Immature natural killer cell (primary cell): Measurements from ENCODE around the gene MPPED2. TPM values are rescaled to one million over a fixed set of nuclear protein-coding genes. Genes with fewer than 3 reads are reported as not detected.

ENCODE experiments used
- DNase-seq, 3 donors: peaks; one replicate each; pipeline ENCODE4 v3.0.0; 2022; ENCODE audit warnings: mixed read lengths in 1 of 3
- H3K27ac Mint-ChIP-seq, 6 donors: one replicate each; pipeline ENCODE4 v1.8.0; 2020; ENCODE audit warnings: mixed read lengths in 6 of 6, mild to moderate bottlenecking in 5 of 6, inconsistent platforms in 4 of 6, moderate library complexity in 3 of 6
- H3K27me3 Mint-ChIP-seq, 3 donors: one replicate each; pipeline ENCODE4 v1.8.0; 2020 to 2021; ENCODE audit warnings: low read depth in 3 of 3, mild to moderate bottlenecking in 3 of 3, mixed read lengths in 3 of 3, moderate library complexity in 3 of 3, inconsistent platforms in 1 of 3
- H3K36me3 Mint-ChIP-seq, 3 donors: one replicate each; pipeline ENCODE4 v1.8.0; 2020; ENCODE audit warnings: mixed read lengths in 3 of 3, inconsistent platforms in 2 of 3, mild to moderate bottlenecking in 2 of 3
- H3K4me1 Mint-ChIP-seq, 2 donors: one replicate each; pipeline ENCODE4 v1.8.0; 2020; ENCODE audit warnings: inconsistent platforms in 2 of 2, mild to moderate bottlenecking in 2 of 2, mixed read lengths in 2 of 2, moderate library complexity in 1 of 2
- H3K4me3 Mint-ChIP-seq, 5 donors: one replicate each; pipeline ENCODE4 v1.8.0; 2020; ENCODE audit warnings: mild to moderate bottlenecking in 5 of 5, mixed read lengths in 5 of 5, inconsistent platforms in 3 of 5, moderate library complexity in 3 of 5
- H3K9me3 Mint-ChIP-seq, 6 donors: one replicate each; pipeline ENCODE4 v1.8.0; 2020; ENCODE audit warnings: mild to moderate bottlenecking in 6 of 6, mixed read lengths in 6 of 6, inconsistent platforms in 4 of 6, moderate library complexity in 3 of 6
- polyA plus RNA-seq, 3 donors: library from polyadenylated mRNA; unstranded; fragments of 300-500 nt; fragmentation: Illumina TruSeq; gene quantifications; one replicate each; pipeline ENCODE4 v1.2.3, GENCODE V29; 2021

MPPED2 gene
- polyA plus RNA-seq, 3 donors from 2014 or later: 1.7 to 2.0 (median 1.8) TPM

DNA sequence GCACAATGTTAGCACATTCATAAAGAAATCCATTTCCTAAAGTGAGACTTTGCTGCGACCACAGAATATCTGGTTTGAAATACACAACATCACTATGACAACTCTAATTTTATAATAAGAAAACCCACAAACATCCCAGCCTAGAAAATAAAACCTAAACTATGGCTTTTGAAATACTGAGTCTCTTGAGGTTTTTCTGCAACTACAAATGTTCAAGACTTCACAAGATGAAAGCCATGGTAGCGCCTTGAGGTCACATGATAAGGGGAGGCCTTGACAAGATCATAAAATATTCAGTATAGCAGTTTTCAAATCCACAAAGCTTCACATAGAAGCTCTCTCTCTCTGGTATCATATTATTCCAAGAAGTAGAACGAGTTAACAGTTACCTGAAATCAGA lies 126.8 kb downstream of the MPPED2 start:
- peaks cover 0 to 8% (median 0%) of the 10 kb centered on the region in 3 donors for H3K36me3 Mint-ChIP-seq
- peak overlapping the region in 4 of 5 donors; percentile 9 to 50 (median 25) for H3K4me3 Mint-ChIP-seq
- H3K9me3 Mint-ChIP-seq: peaks cover 0 to 2% (median 0%) of the 10 kb centered on the region in 6 donors
- H3K27ac Mint-ChIP-seq: peak overlapping the region in 2 of 6 donors; percentile 24 to 36
- H3K27me3 Mint-ChIP-seq: peaks cover 0 to 2% (median 1%) of the 10 kb centered on the region in 3 donors
- peak in 1 of 3 donors; percentile 8 for DNase-seq
- H3K4me1 Mint-ChIP-seq: peaks cover 20 to 30% of the 10 kb centered on the region in 2 donors

DNA sequence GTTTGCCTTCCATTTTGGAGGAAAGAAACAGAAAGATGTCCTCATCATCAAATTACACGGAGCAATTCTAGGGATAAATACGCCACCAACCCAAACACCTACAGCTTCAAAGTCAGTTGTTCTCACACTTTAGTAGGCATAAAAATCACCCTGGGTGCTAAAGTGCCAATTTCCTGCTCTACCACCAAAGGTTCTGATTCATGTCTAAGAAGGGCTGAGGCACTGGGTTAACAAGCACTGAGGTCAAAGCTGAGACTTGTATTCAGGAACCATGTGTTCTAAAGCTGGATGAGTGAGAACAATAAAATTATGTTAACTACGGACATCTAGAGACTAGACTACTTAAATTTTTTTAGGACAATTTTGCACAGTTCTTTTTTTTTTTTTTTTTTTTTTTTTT lies 127.6 kb downstream of the MPPED2 start:
- peaks cover 20 to 35% of the 10 kb centered on the region in 2 donors for H3K4me1 Mint-ChIP-seq
- DNase-seq: peak; percentile 13 to 25 (median 19)
- H3K9me3 Mint-ChIP-seq: peaks cover 0 to 2% (median 0%) of the 10 kb centered on the region in 6 donors
- H3K4me3 Mint-ChIP-seq: peak overlapping the region in 4 of 5 donors; percentile 24 to 47 (median 38)
- peak overlapping the region in 1 of 6 donors; percentile 8 for H3K27ac Mint-ChIP-seq
- peaks cover 0 to 8% (median 0%) of the 10 kb centered on the region in 3 donors for H3K36me3 Mint-ChIP-seq
- H3K27me3 Mint-ChIP-seq: peaks cover 0 to 2% (median 1%) of the 10 kb centered on the region in 3 donors

- DNase-seq: no peak
Observed at GRCh38 chr11:30457087-30457486, 129.1 kb downstream of the MPPED2 start.

DNA sequence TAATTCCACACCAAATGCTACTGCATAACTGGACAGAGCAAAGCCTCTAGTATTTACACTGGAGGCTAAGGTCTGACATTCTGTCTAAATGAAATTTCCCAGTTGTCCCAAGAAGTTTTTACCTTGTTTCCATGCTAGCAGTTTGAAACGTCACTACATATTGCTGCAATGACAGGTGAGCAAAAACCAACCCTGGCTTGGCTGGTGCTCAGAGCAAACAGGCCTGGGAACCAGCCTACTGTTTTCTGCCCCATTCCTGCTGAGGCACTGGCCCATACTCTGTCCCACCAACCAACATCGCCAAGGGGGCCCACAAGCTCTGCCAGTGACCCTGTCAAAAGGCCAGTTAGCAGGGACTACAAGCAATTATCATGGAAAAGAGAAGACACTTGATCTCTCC lies 131.1 kb downstream of the MPPED2 start:
- no peak overlapping the region for H3K4me3 Mint-ChIP-seq

More at GRCh38 chr11:30457087-30457486, 129.1 kb downstream of the MPPED2 start:
- peaks cover 0 to 5% (median 1%) of the 10 kb centered on the region in 3 donors for H3K27me3 Mint-ChIP-seq
- peaks cover 0 to 8% (median 0%) of the 10 kb centered on the region in 3 donors for H3K36me3 Mint-ChIP-seq
- H3K9me3 Mint-ChIP-seq: peaks cover 0 to 2% (median 0%) of the 10 kb centered on the region in 6 donors
- H3K4me3 Mint-ChIP-seq: no peak overlapping the region
- peaks cover 22 to 39% of the 10 kb centered on the region in 2 donors for H3K4me1 Mint-ChIP-seq
- no peak overlapping the region for H3K27ac Mint-ChIP-seq

GRCh38 chr11:30454541-30454940 lies 131.6 kb downstream of the MPPED2 start:
- H3K27me3 Mint-ChIP-seq: peaks cover 0 to 8% (median 1%) of the 10 kb centered on the region in 3 donors
- no peak overlapping the region for H3K27ac Mint-ChIP-seq
- peaks cover 0 to 4% (median 0%) of the 10 kb centered on the region in 3 donors for H3K36me3 Mint-ChIP-seq
- DNase-seq: no peak
- H3K4me3 Mint-ChIP-seq: no peak overlapping the region
- H3K4me1 Mint-ChIP-seq: peaks cover 16 to 35% of the 10 kb centered on the region in 2 donors
- no peaks in the 10 kb centered on the region for H3K9me3 Mint-ChIP-seq

More for the DNA sequence above, 131.1 kb downstream of the MPPED2 start:
- no peak for DNase-seq
- H3K4me1 Mint-ChIP-seq: peaks cover 21 to 40% of the 10 kb centered on the region in 2 donors
- peaks cover 0 to 4% (median 0%) of the 10 kb centered on the region in 3 donors for H3K36me3 Mint-ChIP-seq
- H3K27me3 Mint-ChIP-seq: peaks cover 0 to 8% (median 1%) of the 10 kb centered on the region in 3 donors
- no peaks in the 10 kb centered on the region for H3K9me3 Mint-ChIP-seq
- no peak overlapping the region for H3K27ac Mint-ChIP-seq

- Mint-ChIP-seq H3K4me3 (peak overlapping the region in 1 of 5 donors; percentile 35), H3K36me3 (peaks cover 0 to 4% (median 0%) of the 10 kb centered on the region in 3 donors), H3K4me1 (peaks cover 12 to 30% of the 10 kb centered on the region in 2 donors), H3K27me3 (peaks cover 0 to 8% (median 1%) of the 10 kb centered on the region in 3 donors), H3K27ac (no peak overlapping the region), H3K9me3 (no peaks in the 10 kb centered on the region)
- no peak for DNase-seq
Observed at GRCh38 chr11:30454111-30454510, 132.0 kb downstream of the MPPED2 start.

DNA sequence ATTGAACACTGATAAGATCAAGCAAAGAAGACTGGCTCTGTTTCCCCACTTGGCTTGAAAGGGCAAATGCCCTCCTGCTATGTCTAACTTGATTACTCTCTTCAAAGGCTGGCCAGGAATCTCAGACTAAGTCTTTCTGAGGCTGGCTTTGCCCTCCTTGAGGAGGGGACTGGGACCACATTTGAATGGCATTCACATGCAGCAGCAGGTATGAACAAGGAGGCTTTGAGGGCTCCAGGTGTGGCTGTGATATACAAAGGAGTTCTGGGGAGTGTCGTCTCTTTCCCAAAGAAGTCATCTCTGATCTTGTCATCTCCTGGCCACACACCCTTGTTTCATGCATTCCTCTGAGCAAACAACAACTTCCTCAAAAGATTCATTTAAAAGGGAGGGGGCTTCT lies 132.4 kb downstream of the MPPED2 start:
- DNase-seq: no peak
- Mint-ChIP-seq H3K27ac (no peak overlapping the region), H3K4me1 (peaks cover 11 to 26% of the 10 kb centered on the region in 2 donors), H3K9me3 (no peaks in the 10 kb centered on the region), H3K36me3 (peaks cover 0 to 4% (median 0%) of the 10 kb centered on the region in 3 donors), H3K27me3 (peaks cover 0 to 7% (median 1%) of the 10 kb centered on the region in 3 donors), H3K4me3 (no peak overlapping the region)

DNA sequence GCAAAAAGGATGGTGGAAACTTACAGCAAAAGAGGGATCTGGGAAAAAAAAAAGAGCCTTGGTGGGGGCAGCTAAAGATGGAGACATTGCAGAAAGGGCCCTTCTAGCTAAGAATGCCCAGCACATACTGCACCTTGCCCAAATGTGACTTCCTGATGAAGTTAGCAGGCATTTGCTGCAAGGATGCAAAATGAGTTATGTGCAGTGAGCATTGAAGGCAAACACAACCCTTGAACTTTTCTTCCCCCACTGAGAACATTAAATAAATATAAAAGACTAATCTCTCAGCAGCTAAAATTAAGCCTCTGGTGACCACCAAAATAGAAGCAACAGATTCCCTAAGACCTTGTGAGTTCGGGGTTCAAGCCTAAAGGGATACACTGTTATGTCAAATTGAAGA lies 133.3 kb downstream of the MPPED2 start:
- H3K4me3 Mint-ChIP-seq: no peak overlapping the region

GRCh38 chr11:30452114-30452513 lies 134.0 kb downstream of the MPPED2 start:
- peaks cover 0 to 7% (median 0%) of the 10 kb centered on the region in 3 donors for H3K27me3 Mint-ChIP-seq
- peaks cover 3 to 16% of the 10 kb centered on the region in 2 donors for H3K4me1 Mint-ChIP-seq
- no peaks in the 10 kb centered on the region for H3K36me3 Mint-ChIP-seq
- H3K27ac Mint-ChIP-seq: no peak overlapping the region
- no peaks in the 10 kb centered on the region for H3K9me3 Mint-ChIP-seq
- H3K4me3 Mint-ChIP-seq: no peak overlapping the region
- no peak for DNase-seq

More for the DNA sequence above, 133.3 kb downstream of the MPPED2 start:
- Mint-ChIP-seq H3K4me1 (peaks cover 3 to 18% of the 10 kb centered on the region in 2 donors), H3K9me3 (no peaks in the 10 kb centered on the region), H3K27me3 (peaks cover 0 to 7% (median 0%) of the 10 kb centered on the region in 3 donors), H3K27ac (no peak overlapping the region), H3K36me3 (peaks cover 0 to under 1% (median 0%) of the 10 kb centered on the region in 3 donors)
- no peak for DNase-seq

DNA sequence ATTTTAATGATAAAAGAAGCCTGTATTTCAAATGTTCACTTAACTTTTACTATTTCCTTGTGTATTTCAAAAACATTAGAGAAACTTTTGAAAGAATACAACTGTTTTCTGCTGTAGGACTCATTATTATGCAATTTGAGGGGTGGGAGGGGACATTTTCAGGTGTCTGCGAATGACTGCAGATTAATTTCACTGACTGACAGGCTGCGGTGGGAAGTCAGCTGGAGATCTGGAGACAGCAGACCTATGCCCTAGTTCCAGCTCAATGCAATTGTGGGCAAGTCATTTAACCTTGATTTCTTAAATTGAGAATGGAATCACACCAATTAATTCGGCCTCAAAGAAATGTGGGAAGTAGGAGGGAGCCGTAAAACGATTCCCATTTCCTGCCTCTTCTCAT lies 134.5 kb downstream of the MPPED2 start:
- Mint-ChIP-seq H3K36me3 (no peaks in the 10 kb centered on the region), H3K4me3 (no peak overlapping the region), H3K27ac (no peak overlapping the region), H3K4me1 (peaks cover 3 to 16% of the 10 kb centered on the region in 2 donors), H3K27me3 (peaks cover 0 to 7% (median 0%) of the 10 kb centered on the region in 3 donors), H3K9me3 (no peaks in the 10 kb centered on the region)
- DNase-seq: no peak

- H3K27ac Mint-ChIP-seq: no peak overlapping the region
- no peak overlapping the region for H3K4me3 Mint-ChIP-seq
- no peak for DNase-seq
- H3K36me3 Mint-ChIP-seq: no peaks in the 10 kb centered on the region
- peaks cover 0 to 7% (median 0%) of the 10 kb centered on the region in 3 donors for H3K27me3 Mint-ChIP-seq
- no peaks in the 10 kb centered on the region for H3K9me3 Mint-ChIP-seq
- peaks cover 3 to 16% of the 10 kb centered on the region in 2 donors for H3K4me1 Mint-ChIP-seq
Observed at GRCh38 chr11:30451167-30451566, 135.0 kb downstream of the MPPED2 start.

GRCh38 chr11:30447058-30447640 lies 139.0 kb downstream of the MPPED2 start:
- Mint-ChIP-seq H3K36me3 (no peaks in the 10 kb centered on the region), H3K27ac (no peak overlapping the region), H3K4me1 (peaks cover 1 to 3% of the 10 kb centered on the region in 2 donors), H3K4me3 (no peak overlapping the region), H3K9me3 (peaks cover 0 to under 1% (median 0%) of the 10 kb centered on the region in 6 donors), H3K27me3 (peaks cover 0 to 4% (median 0%) of the 10 kb centered on the region in 3 donors)
- DNase-seq: no peak

GRCh38 chr11:30446520-30446919 lies 139.6 kb downstream of the MPPED2 start:
- H3K4me1 Mint-ChIP-seq: no peaks in the 10 kb centered on the region
- no peak overlapping the region for H3K27ac Mint-ChIP-seq
- H3K27me3 Mint-ChIP-seq: no peaks in the 10 kb centered on the region
- no peaks in the 10 kb centered on the region for H3K36me3 Mint-ChIP-seq
- peaks cover 0 to 4% (median 0%) of the 10 kb centered on the region in 6 donors for H3K9me3 Mint-ChIP-seq
- DNase-seq: no peak
- H3K4me3 Mint-ChIP-seq: no peak overlapping the region

DNA sequence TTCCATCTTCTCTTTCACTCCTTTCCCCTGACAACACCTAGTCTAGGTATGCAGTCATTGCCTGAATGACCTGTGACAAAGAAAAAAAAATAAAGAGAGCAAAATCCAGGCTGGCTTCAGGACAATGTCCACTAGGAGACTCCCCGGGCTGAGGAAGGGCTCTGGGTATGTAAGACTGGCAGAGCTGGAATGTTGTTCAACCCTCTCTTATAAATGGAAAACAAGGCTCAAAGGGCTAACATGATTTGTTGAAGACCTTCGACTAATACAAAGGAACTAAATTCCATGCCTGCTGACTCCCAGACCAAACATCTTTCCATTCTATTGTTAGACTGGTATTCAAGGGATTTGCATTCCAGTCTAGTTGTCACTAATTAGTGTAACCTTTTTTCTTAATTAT lies 141.1 kb downstream of the MPPED2 start:
- H3K27me3 Mint-ChIP-seq: peaks cover 0 to 3% (median 0%) of the 10 kb centered on the region in 3 donors
- no peak for DNase-seq
- H3K4me1 Mint-ChIP-seq: no peaks in the 10 kb centered on the region
- no peak overlapping the region for H3K4me3 Mint-ChIP-seq
- no peak overlapping the region for H3K27ac Mint-ChIP-seq
- peaks cover 0 to 3% (median 0%) of the 10 kb centered on the region in 3 donors for H3K36me3 Mint-ChIP-seq
- H3K9me3 Mint-ChIP-seq: peaks cover 0 to 4% (median 0%) of the 10 kb centered on the region in 6 donors
